Activated naive CD4-positive, alpha-beta T cell treated with anti-CD3 and anti-CD28 coated beads, Interleukin-2, amount 50 U/mL, for 24 hours (primary cell): ENCODE measurements around the gene RREB1.
"Not testable (repeated sequence)": the region's sequence is repeated elsewhere in the genome, so short reads cannot be mapped to it uniquely, and the experiment has no call there.

ENCODE experiments used
- H3K27ac Mint-ChIP-seq: one replicate; pipeline ENCODE4 v1.8.0; 2021; ENCODE audit warnings: mild to moderate bottlenecking, mixed read lengths
- H3K27me3 Mint-ChIP-seq: one replicate; pipeline ENCODE4 v1.8.0; 2021; ENCODE audit warnings: mixed read lengths
- H3K36me3 Mint-ChIP-seq: one replicate; pipeline ENCODE4 v1.8.0; 2021; ENCODE audit warnings: mixed read lengths
- H3K4me1 Mint-ChIP-seq: one replicate; pipeline ENCODE4 v1.8.0; 2021; ENCODE audit warnings: mixed read lengths
- H3K4me3 Mint-ChIP-seq: one replicate; pipeline ENCODE4 v1.8.0; 2021; ENCODE audit warnings: mild to moderate bottlenecking, mixed read lengths
- H3K9me3 Mint-ChIP-seq: one replicate; pipeline ENCODE4 v1.8.0; 2021; ENCODE audit warnings: mixed read lengths

The RREB1 gene

GRCh38 chr6:7144872-7145584, 37.3 kb downstream of the RREB1 start:
- Mint-ChIP-seq H3K27me3 (no peaks in the 10 kb centered on the region), H3K9me3 (no peaks in the 10 kb centered on the region), H3K4me3 (peak overlapping the region; percentile 75), H3K36me3 (no peaks in the 10 kb centered on the region), H3K4me1 (peaks cover 83% of the 10 kb centered on the region), H3K27ac (peak overlapping the region; percentile 86)

GRCh38 chr6:7145585-7145884, 37.8 kb downstream of the RREB1 start:
- H3K4me1 Mint-ChIP-seq = peaks cover 85% of the 10 kb centered on the region
- H3K27me3 Mint-ChIP-seq = no peaks in the 10 kb centered on the region
- peak overlapping the region; percentile 75 for H3K4me3 Mint-ChIP-seq
- H3K27ac Mint-ChIP-seq = peak overlapping the region; percentile 86
- peaks cover under 1% of the 10 kb centered on the region for H3K36me3 Mint-ChIP-seq
- no peaks in the 10 kb centered on the region for H3K9me3 Mint-ChIP-seq

- Mint-ChIP-seq H3K27ac (peak overlapping the region; percentile 86), H3K4me1 (peaks cover 86% of the 10 kb centered on the region), H3K9me3 (no peaks in the 10 kb centered on the region), H3K36me3 (peaks cover 2% of the 10 kb centered on the region), H3K27me3 (no peaks in the 10 kb centered on the region), H3K4me3 (peak overlapping the region; percentile 75)
Observed at GRCh38 chr6:7145885-7146828, 38.4 kb downstream of the RREB1 start.

GRCh38 chr6:7147051-7147671, 39.4 kb downstream of the RREB1 start:
- Mint-ChIP-seq H3K27me3 (no peaks in the 10 kb centered on the region), H3K36me3 (peaks cover 2% of the 10 kb centered on the region), H3K27ac (peak overlapping the region; percentile 86), H3K4me1 (peaks cover 90% of the 10 kb centered on the region), H3K4me3 (peak overlapping the region; percentile 75), H3K9me3 (no peaks in the 10 kb centered on the region)

- peaks cover 2% of the 10 kb centered on the region for H3K36me3 Mint-ChIP-seq
- peak overlapping the region; percentile 75 for H3K4me3 Mint-ChIP-seq
- H3K27ac Mint-ChIP-seq = peak overlapping the region; percentile 86
- H3K9me3 Mint-ChIP-seq = no peaks in the 10 kb centered on the region
- H3K27me3 Mint-ChIP-seq = no peaks in the 10 kb centered on the region
- H3K4me1 Mint-ChIP-seq = peaks cover 93% of the 10 kb centered on the region
Observed at GRCh38 chr6:7148100-7148822, 40.5 kb downstream of the RREB1 start.

GRCh38 chr6:7150381-7151064, 42.8 kb downstream of the RREB1 start:
- no peak overlapping the region for H3K4me3 Mint-ChIP-seq
- no peaks in the 10 kb centered on the region for H3K27me3 Mint-ChIP-seq
- H3K4me1 Mint-ChIP-seq = peaks cover 96% of the 10 kb centered on the region
- peaks cover 2% of the 10 kb centered on the region for H3K36me3 Mint-ChIP-seq
- no peaks in the 10 kb centered on the region for H3K9me3 Mint-ChIP-seq
- H3K27ac Mint-ChIP-seq = peak overlapping the region; percentile 51

GRCh38 chr6:7151381-7151780, 43.6 kb downstream of the RREB1 start:
- H3K4me3 Mint-ChIP-seq = no peak overlapping the region
- peaks cover 2% of the 10 kb centered on the region for H3K36me3 Mint-ChIP-seq
- H3K27me3 Mint-ChIP-seq = no peaks in the 10 kb centered on the region
- peak overlapping the region; percentile 10 for H3K27ac Mint-ChIP-seq
- H3K9me3 Mint-ChIP-seq = no peaks in the 10 kb centered on the region
- peaks cover 96% of the 10 kb centered on the region for H3K4me1 Mint-ChIP-seq

- Mint-ChIP-seq H3K4me1 (peaks cover 93% of the 10 kb centered on the region), H3K27ac (peak overlapping the region; percentile 12), H3K4me3 (no peak overlapping the region), H3K27me3 (no peaks in the 10 kb centered on the region), H3K9me3 (no peaks in the 10 kb centered on the region), H3K36me3 (peaks cover 2% of the 10 kb centered on the region)
Observed at GRCh38 chr6:7152462-7152861, 44.7 kb downstream of the RREB1 start.

GRCh38 chr6:7153789-7154188, 46.0 kb downstream of the RREB1 start:
- Mint-ChIP-seq H3K4me3 (no peak overlapping the region), H3K36me3 (peaks cover 2% of the 10 kb centered on the region), H3K9me3 (no peaks in the 10 kb centered on the region), H3K27me3 (no peaks in the 10 kb centered on the region), H3K4me1 (peaks cover 93% of the 10 kb centered on the region), H3K27ac (peak overlapping the region; percentile 75)

GRCh38 chr6:7154341-7155139, 46.8 kb downstream of the RREB1 start:
- no peaks in the 10 kb centered on the region for H3K9me3 Mint-ChIP-seq
- peak overlapping the region; percentile 75 for H3K27ac Mint-ChIP-seq
- peaks cover 93% of the 10 kb centered on the region for H3K4me1 Mint-ChIP-seq

GRCh38 chr6:7155871-7156579, 48.3 kb downstream of the RREB1 start:
- Mint-ChIP-seq H3K36me3 (no peaks in the 10 kb centered on the region), H3K4me1 (peaks cover 88% of the 10 kb centered on the region), H3K4me3 (peak overlapping the region; percentile 30)

More at GRCh38 chr6:7154341-7155139, 46.8 kb downstream of the RREB1 start:
- Mint-ChIP-seq H3K27me3 (no peaks in the 10 kb centered on the region), H3K36me3 (peaks cover 2% of the 10 kb centered on the region), H3K4me3 (peak overlapping the region; percentile 66)

GRCh38 chr6:7156643-7157278, 49.0 kb downstream of the RREB1 start:
- H3K9me3 Mint-ChIP-seq = no peaks in the 10 kb centered on the region
- H3K27me3 Mint-ChIP-seq = no peaks in the 10 kb centered on the region
- peaks cover 89% of the 10 kb centered on the region for H3K4me1 Mint-ChIP-seq
- H3K27ac Mint-ChIP-seq = no peak overlapping the region
- H3K36me3 Mint-ChIP-seq = peaks cover 3% of the 10 kb centered on the region
- H3K4me3 Mint-ChIP-seq = no peak overlapping the region

More at GRCh38 chr6:7155871-7156579, 48.3 kb downstream of the RREB1 start:
- peak overlapping the region; percentile 88 for H3K27ac Mint-ChIP-seq
- no peaks in the 10 kb centered on the region for H3K27me3 Mint-ChIP-seq
- no peaks in the 10 kb centered on the region for H3K9me3 Mint-ChIP-seq

- not testable (repeated sequence) for H3K36me3 Mint-ChIP-seq, H3K4me3 Mint-ChIP-seq, H3K27ac Mint-ChIP-seq, H3K27me3 Mint-ChIP-seq, H3K9me3 Mint-ChIP-seq
- peaks cover 87% of the 10 kb centered on the region for H3K4me1 Mint-ChIP-seq
Observed at GRCh38 chr6:7157307-7157706, 49.5 kb downstream of the RREB1 start.
